ENCODE data around the gene DNMT1. TPM values are rescaled to one million over a fixed set of nuclear protein-coding genes. Genes with fewer than 3 reads are reported as not detected.

Gene DNMT1
- total RNA-seq, 1 experiment from 2014 or later, result 168 TPM

DNA sequence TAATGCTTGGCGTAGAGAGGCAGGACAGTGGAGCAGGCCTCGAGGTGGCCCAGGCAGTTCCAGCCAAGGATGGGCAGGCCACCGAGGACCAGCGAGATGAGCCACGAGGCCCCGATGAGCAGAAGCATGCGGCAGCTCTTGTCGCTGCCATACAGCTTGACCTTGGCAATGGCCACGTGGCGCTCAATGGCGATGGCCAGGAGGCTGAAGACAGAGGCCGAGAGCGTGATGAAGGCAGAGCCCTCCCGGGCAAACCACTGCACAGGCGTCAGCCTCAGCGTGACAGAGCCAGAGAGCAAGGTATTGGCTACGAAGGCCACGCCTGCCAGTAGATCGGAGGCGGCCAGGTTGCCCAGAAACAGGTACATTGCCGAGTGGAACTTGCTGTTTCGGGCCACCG is 29.6 kb upstream of the DNMT1 start:
- BruUV-seq (replicated peaks), result no TSS peak
- Histone ChIP-seq H3K36me3 (ENCODE audit: control insufficient read depth, insufficient read depth, low read length) (no peaks in the 10 kb centered on the region), H3K9me3 (ENCODE audit: control insufficient read depth, insufficient read depth, low read depth, low read length) (no peaks in the 10 kb centered on the region), H3K4me3 (ENCODE audit: low read depth in 2 of 2, low read length in 2 of 2) (no peak overlapping the region), H3K4me1 (ENCODE audit: control insufficient read depth, insufficient read depth, low read length) (no peaks in the 10 kb centered on the region), H3K27ac (ENCODE audit: low read length) (no peak overlapping the region), H3K27me3 (ENCODE audit: control insufficient read depth, insufficient read depth, low read length) (no peaks in the 10 kb centered on the region)
- intact Hi-C loops (cut with micrococcal nuclease; ENCODE audit: unreplicated experiment) (no loop called here), in situ Hi-C loops (cut with HindIII; ENCODE audit: low pct_unique_long_range_greater_than_20kb, low sequenced_read_pairs) (no loop called here)
- ATAC-seq (no peak), DNase-seq (ENCODE audit: low read depth, low spot score) (no peak)
- ChIA-PET POLR2A (no interaction called here), CTCF (no interaction called here)
- TF ChIP-seq TCF7L2 (IDR thresholded peaks at IDR 0.05; ENCODE audit: low read depth, low read length) (no peak), POLR2AphosphoS5 (IDR thresholded peaks at IDR 0.05; ENCODE audit: low read depth, low read length) (no peak), SIN3A (IDR thresholded peaks at IDR 0.05; ENCODE audit: borderline replicate concordance, insufficient read depth, low read depth, low read length) (no peak)
- TF ChIP-seq, protein P1, sequence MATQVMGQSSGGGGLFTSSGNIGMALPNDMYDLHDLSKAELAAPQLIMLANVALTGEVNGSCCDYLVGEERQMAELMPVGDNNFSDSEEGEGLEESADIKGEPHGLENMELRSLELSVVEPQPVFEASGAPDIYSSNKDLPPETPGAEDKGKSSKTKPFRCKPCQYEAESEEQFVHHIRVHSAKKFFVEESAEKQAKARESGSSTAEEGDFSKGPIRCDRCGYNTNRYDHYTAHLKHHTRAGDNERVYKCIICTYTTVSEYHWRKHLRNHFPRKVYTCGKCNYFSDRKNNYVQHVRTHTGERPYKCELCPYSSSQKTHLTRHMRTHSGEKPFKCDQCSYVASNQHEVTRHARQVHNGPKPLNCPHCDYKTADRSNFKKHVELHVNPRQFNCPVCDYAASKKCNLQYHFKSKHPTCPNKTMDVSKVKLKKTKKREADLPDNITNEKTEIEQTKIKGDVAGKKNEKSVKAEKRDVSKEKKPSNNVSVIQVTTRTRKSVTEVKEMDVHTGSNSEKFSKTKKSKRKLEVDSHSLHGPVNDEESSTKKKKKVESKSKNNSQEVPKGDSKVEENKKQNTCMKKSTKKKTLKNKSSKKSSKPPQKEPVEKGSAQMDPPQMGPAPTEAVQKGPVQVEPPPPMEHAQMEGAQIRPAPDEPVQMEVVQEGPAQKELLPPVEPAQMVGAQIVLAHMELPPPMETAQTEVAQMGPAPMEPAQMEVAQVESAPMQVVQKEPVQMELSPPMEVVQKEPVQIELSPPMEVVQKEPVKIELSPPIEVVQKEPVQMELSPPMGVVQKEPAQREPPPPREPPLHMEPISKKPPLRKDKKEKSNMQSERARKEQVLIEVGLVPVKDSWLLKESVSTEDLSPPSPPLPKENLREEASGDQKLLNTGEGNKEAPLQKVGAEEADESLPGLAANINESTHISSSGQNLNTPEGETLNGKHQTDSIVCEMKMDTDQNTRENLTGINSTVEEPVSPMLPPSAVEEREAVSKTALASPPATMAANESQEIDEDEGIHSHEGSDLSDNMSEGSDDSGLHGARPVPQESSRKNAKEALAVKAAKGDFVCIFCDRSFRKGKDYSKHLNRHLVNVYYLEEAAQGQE (IDR thresholded peaks at IDR 0.05; ENCODE audit: insufficient read depth in 1 of 2, low read depth in 2 of 2, low read length in 1 of 2), result no peak
- TF ChIP-seq, protein P2, sequence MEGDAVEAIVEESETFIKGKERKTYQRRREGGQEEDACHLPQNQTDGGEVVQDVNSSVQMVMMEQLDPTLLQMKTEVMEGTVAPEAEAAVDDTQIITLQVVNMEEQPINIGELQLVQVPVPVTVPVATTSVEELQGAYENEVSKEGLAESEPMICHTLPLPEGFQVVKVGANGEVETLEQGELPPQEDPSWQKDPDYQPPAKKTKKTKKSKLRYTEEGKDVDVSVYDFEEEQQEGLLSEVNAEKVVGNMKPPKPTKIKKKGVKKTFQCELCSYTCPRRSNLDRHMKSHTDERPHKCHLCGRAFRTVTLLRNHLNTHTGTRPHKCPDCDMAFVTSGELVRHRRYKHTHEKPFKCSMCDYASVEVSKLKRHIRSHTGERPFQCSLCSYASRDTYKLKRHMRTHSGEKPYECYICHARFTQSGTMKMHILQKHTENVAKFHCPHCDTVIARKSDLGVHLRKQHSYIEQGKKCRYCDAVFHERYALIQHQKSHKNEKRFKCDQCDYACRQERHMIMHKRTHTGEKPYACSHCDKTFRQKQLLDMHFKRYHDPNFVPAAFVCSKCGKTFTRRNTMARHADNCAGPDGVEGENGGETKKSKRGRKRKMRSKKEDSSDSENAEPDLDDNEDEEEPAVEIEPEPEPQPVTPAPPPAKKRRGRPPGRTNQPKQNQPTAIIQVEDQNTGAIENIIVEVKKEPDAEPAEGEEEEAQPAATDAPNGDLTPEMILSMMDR (IDR thresholded peaks at IDR 0.05), result no peak

DNA sequence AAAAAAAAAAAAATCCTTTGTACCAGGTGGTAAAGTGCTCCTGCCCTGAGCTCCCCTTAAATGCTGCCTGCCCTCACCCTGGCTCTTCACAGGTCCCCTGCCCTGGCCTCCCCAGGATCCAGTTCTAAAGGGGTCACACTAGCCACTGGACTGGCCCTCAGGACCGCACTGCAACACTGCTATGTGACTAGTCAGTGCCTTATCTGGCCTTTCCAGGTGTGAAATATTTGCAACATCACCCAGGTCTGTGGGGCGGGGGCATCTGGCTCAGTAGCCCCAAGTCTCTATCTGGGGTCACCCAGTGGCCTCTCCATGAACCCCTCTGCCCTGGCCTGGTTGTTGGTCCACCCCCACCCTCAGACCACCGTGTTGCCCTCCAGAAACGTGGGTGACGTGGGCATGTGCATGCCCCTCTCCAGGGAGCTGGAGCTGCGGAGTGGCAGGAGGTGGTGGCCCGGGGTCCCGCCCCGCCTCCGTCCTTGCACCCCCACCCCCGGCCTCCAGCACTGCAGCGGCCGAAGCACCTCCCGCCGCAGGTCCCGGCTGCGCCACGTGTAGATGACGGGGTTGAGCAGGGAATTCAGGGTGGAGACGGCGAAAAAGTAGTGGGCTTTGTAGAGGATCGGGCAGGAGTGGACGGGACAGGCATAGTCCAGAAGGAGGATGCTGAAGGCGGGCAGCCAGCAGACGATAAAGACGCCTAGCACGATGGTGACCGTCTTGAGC is 28.9 kb upstream of the DNMT1 start:
- Histone ChIP-seq H3K27ac (ENCODE audit: low read length) (no peak overlapping the region), H3K4me3 (ENCODE audit: low read depth in 2 of 2, low read length in 2 of 2) (no peak overlapping the region), H3K36me3 (ENCODE audit: control insufficient read depth, insufficient read depth, low read length) (no peaks in the 10 kb centered on the region), H3K27me3 (ENCODE audit: control insufficient read depth, insufficient read depth, low read length) (no peaks in the 10 kb centered on the region), H3K4me1 (ENCODE audit: control insufficient read depth, insufficient read depth, low read length) (no peaks in the 10 kb centered on the region), H3K9me3 (ENCODE audit: control insufficient read depth, insufficient read depth, low read depth, low read length) (no peaks in the 10 kb centered on the region)
- CTCF ChIA-PET, result interaction anchor here (0.7 kb wide), 1 partner anchor 73 kb away, joined by 4 read pairs; no protein-coding TSS in a partner anchor
- ATAC-seq (no peak), DNase-seq (ENCODE audit: low read depth, low spot score) (no peak)
- BruUV-seq (replicated peaks), result no TSS peak
- POLR2A ChIA-PET, result no interaction called here
- intact Hi-C loops (cut with micrococcal nuclease; ENCODE audit: unreplicated experiment) (no loop called here), in situ Hi-C loops (cut with HindIII; ENCODE audit: low pct_unique_long_range_greater_than_20kb, low sequenced_read_pairs) (no loop called here)
- TF ChIP-seq POLR2AphosphoS5 (IDR thresholded peaks at IDR 0.05; ENCODE audit: low read depth, low read length), result no peak
- TF ChIP-seq, protein P1 (IDR thresholded peaks at IDR 0.05; ENCODE audit: insufficient read depth in 1 of 2, low read depth in 2 of 2, low read length in 1 of 2), result no peak
- TF ChIP-seq, protein P2 (IDR thresholded peaks at IDR 0.05), result no peak
- TF ChIP-seq SIN3A (IDR thresholded peaks at IDR 0.05; ENCODE audit: borderline replicate concordance, insufficient read depth, low read depth, low read length), result no peak
- no peak for TF ChIP-seq TCF7L2 (IDR thresholded peaks at IDR 0.05; ENCODE audit: low read depth, low read length)
